CD4-positive, alpha-beta T cell treated with Interleukin-1 beta for 1 hour (primary cell): Measurements from ENCODE around the gene KRT7.

Experiments used
- DNase-seq, 2 donors: peaks; one replicate each; pipeline ENCODE4 v3.0.0-alpha.2; 2020 to 2022

KRT7 gene

DNA sequence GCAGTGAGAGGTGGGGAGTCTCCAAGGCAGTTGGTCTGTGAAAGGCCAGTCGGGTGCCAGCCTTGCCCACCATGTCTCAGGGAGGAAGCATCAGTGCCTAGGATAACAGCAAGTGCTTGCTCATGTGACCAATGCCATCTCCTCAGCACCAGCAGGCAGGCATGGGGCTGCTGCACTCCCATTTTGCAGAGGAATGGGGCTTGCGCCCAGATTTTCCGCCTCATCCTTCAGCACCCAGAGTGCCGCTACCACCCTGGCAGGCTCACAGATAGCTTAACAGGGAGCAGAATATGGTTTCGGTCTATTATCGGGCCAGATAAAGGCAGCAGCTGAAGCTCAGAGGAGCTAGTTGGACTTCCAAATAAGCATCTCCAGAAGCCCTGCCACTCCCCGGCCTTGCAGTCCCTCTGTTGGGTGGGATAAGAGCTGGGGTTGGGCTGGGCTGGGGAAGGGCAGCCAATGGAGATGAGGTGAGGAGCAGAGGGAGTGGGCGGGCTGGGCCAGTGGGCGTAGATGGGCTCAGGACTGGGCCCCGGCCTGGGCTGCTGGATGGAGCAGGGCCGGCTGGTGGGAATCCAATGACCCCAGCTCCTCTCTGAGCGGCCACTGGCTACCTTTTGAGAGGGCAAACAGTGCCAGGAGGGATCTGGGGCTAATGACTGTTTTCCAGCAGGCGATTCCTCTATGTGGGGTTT is 32.8 kb upstream of the KRT7 start:
- DNase-seq: no peak

DNA sequence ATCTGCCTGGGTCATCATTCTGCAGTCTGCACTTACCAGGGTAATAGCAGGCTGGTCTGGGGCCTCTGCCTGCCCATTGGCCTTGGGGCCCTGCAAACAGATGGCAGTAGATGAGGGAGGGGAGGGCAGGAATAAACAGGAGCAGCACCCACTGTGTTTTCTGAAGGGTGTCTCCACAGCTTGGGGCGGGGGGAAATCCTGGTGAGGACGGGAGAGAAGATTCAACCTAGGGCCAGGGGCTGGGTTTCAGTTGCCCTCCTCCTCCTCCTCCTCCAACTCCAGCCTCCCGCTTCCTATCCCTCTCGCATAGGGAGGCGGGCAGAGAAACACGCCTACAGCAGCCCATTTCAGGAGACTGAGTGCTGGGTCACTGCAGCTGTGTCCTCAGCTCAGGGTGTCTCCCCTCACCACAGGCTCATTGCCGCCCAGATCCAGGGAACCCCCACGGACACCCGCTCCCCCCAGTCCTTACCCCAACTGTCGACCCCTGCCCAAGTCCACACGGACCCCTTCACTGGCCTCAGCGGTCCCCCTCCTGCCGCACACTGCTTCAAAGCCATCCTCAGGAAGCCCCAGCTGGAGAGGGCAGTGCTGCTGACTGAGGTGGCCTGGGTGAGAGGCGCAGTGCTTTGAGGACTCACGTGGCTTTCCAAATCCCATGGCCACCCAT is 32.1 kb upstream of the KRT7 start:
- DNase-seq: no peak

DNA sequence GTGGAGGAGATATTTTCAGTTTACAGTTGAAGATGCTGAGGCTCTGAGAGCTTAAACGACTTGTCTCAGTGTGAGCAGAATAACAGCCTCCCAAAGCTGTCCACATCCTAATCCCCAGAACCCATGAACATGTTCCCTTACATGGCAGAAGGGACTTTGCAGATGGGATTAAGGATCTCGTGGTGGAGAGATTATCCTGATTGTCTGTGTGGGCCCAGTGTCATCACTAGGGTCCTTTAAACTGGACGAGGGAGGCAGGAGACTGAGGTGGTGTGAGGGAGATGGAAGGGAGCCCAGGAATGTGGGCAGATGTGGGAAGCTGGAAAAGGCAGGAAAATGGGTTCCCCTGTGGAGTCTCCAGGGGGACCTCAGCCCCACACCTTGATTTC is 31.6 kb upstream of the KRT7 start:
- DNase-seq: no peak

- DNase-seq: no peak
Measured at GRCh38 chr12:52202361-52203078, 30.5 kb upstream of the KRT7 start.

DNA sequence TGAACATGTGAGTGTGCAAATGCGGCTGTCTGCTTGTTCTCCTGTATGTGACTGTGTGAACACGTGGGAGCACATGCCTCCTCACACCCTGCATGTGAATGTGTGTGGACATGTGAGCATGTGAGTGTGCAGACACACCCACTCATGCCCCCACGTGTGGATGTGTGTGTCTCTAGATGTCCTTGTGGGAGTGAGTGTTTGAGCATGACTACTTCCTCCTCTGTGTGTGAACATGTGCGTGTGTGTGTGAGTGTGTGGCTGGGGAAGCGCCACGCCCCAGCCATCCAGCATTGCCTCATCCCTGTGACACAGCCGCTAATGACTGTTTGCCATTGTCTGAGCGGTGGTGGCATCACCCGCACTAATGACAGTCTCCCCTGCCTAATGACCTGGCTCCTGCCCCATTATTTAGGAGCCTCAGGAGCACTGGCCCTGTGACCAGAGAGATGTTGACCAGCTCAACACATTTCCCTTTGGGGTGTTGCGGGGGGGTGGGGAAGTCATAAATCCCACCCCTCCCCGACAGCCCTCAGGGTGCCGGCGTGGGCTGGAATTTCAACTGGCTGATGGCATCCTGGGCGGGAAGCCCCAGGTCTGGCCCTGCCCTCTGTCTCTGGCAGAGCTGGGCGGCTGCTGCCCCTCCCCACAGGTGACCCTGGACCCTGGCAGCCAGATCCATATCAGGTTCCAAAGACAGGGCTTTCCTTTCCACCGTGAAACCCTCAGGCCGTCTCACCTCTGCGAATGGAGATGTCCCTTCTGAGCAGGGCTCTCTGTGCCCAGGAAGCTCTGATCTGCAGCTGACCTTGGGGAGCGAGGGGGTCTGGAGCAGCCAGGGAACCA is 29.7 kb upstream of the KRT7 start:
- DNase-seq: peak; percentile 26 to 82

DNA sequence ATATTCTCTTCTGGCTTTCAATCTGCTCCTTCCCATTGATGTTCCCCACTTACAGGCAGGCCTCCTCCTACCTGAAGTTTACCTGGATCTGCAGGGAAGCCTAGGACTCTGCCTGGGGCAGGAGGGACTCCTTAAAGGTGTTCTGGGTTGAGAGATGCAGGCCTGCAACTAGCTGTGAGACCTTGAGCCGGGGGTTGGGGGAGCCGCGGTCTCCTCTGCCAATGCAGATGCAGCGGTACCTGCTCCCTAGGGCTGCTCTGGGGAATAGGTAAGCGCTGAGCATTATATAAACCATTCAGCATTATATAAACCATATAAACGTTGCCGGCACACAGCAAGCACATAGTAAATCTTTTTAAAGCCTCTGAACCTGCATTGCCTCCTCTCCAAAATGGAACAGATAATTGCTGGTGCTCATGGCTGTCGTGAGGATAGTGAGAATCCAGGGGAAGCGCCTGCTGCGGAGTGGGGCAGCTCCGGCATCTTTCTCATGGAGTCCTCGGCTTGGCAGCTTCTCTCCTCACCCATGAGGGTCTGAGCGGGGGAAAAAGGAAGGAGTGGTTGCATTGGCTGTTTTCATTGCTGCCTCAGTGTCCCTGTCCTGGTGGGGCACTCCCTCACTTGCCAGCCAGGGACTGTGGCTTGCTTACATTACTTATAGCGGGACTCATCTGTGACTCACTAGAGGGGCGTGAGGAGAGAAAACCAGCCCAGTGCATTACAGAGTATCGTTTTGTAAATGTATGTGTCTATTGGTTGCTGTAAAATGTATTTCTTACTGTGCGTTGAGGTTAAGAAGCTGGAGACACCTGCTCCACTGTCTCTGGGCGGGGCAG is 28.7 kb upstream of the KRT7 start:
- no peak for DNase-seq

DNA sequence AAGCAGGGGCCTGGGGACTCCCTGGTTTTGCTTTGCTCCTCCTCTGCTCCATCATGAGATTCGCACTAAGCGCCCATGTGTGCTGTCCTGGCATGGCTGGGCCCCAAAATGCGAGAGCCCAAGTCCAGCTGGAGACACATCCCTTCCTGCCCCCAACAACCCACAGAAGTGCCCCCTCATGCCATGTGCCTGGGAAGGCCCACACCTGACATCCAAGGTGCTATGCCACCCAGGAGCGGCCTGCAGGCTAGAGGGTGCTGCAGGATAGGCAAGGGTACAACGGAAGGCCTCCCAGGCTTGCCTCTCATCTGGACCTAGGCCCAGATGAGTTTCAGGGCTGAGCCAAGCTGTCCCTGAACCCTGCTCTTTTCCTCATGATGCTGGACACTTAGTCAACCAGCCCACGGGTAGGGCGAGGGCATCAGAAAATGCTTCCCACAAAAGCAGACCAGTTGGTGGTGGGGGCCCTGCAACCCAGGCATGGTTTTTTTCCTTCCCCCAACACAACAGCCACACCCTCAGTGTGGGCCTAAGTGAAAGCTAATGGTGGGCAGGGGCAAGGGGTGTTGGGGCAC is 28.0 kb upstream of the KRT7 start:
- DNase-seq: no peak

- DNase-seq: no peak
Measured at GRCh38 chr12:52205612-52206303, 27.3 kb upstream of the KRT7 start.

DNA sequence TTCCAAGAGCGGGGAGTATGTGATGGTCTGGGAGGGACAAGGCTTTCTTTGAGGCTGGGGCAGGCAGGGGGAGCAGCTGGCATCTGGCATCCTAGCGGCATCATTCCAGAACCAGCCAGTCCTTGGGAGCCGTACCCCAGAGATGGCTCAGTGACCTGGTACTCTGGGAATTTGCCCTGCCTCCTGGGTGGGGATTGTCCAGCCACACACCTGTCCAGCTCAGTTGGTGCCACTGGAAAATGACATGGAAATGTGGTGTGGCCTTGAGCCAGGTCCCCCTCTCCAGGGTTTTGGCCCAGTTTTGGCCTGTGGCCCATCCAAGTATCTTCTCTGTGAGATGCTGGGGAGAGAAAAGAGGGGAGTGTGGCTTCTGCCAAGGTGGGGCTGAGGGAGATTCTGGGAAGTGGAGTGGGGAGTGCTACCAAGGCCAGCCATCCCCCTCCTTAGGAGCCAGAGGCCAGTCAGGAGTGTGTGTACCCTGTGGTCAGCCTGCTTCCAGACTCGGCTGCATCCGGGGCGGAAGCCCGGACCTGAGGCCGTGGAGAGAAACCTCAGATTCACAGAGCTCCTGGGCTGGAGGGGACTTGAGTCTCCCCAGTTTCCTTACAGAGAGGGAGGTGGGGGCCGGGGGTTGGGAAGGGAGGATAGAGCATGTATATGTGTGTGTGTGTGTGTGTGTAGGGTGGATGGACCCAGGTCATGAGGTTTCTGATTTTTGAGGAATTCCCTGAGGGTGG is 26.6 kb upstream of the KRT7 start:
- no peak for DNase-seq

DNA sequence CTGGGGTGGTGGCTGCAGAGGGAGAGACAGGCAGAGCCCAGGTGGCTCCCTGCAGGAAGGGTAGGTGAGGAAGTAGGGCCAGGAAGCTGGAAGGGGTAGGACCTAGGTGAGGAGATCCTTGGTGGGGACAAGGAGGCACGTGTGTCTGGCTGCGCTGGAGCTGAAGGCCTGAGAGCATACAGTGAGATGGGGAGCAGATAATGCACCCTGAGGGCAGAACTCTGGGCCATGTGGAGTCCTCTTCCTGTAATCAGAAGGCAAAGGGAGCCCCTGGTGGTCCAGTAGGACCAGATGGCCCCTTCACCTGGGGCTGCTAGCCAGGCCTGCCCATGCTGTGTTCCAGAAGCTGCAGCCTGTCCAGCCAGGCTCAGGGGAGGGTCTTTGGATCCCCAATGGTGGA is 25.9 kb upstream of the KRT7 start:
- DNase-seq: no peak

DNA sequence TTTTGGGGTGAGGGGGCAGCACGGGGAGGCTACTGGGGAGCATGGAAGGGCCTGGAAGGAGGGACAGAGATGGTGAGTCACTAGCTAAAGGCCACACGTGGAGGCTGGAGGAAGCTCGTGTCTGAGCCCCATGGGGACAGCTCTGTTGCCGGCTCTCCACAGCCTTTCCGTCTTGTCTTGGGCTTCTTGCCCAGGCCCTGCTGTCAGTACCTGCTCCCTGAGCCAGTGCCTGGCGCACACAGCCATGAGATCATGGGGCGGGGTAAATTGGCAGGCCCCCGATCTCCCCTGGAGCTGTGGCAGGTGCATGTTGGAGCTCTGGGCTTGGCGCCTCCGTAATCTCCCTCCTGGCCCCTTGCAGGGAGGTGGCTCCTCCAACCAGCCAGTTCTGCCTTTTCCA is 25.1 kb upstream of the KRT7 start:
- no peak for DNase-seq

DNA sequence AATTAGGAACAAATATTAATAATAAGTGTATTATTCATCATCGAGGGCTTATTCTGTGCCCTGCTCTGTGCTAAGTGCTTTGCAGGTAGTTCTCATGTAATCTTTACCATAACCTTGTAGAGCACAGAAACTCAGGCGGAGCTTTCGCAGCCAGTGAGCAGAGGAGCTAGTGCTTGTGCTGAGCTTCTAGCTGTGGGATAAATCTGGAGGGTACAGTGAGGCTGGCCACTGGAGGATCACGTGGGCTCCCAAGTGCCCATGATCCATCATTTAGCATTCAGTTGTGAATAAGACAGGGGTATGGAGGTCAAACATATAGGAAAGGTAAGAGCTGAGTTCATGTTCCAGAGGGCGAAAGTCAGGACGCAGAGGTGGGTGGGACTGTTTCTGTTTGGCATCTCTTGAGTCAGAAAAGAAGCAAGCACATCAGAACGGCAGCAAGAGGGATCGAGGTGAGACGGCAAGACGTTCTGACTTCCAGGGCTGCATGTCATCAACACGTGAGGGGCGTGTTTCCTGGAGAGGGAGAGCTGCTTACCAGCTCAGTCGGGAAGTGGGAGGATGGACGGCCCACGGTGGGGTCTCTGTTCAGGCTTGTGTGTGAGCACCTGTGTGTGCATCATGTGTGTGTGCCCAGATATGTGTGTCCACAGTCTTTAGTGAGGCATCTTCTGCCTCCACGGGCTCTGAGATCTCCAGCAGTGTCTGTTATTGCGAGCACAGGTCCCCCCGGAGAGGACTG is 24.4 kb upstream of the KRT7 start:
- DNase-seq: no peak

- no peak for DNase-seq
Measured at GRCh38 chr12:52209321-52209720, 23.7 kb upstream of the KRT7 start.

- no peak for DNase-seq
Measured at GRCh38 chr12:52210186-52210924, 22.7 kb upstream of the KRT7 start.

DNA sequence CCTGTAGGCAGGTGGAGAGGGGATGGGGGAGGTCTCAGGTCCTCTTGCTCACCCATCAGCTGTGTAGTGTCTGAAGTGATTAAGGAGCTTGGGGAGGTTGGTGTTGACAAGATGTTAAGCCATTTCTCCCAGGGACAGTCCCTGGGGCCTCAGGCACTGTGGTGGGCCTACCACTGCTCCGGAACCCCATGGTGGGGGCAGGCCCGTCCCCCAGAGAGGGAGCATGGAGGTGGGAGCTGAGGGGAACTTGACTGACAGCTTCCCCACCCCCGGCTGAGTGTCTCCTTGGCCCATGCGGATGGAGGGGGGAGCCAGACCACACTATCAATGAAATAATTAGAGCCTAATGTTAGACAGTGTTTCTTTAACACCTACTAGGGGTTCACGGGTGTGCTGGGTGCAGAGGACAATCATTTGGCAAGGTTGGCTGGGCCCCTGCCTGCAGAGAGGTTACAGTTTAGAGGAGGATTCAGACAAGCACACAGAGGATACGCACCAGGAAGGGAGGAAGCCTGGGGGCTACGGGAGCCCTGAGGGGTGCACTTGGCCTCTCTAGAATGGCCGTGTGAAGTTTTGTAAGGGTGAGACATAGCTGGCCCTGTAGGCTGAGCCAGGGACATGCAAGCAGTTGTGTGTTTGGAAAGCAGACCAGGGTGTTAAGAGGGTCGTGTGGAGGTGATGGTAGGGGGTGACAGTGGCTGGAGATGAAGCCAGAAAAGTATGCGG is 22.0 kb upstream of the KRT7 start:
- DNase-seq: no peak

DNA sequence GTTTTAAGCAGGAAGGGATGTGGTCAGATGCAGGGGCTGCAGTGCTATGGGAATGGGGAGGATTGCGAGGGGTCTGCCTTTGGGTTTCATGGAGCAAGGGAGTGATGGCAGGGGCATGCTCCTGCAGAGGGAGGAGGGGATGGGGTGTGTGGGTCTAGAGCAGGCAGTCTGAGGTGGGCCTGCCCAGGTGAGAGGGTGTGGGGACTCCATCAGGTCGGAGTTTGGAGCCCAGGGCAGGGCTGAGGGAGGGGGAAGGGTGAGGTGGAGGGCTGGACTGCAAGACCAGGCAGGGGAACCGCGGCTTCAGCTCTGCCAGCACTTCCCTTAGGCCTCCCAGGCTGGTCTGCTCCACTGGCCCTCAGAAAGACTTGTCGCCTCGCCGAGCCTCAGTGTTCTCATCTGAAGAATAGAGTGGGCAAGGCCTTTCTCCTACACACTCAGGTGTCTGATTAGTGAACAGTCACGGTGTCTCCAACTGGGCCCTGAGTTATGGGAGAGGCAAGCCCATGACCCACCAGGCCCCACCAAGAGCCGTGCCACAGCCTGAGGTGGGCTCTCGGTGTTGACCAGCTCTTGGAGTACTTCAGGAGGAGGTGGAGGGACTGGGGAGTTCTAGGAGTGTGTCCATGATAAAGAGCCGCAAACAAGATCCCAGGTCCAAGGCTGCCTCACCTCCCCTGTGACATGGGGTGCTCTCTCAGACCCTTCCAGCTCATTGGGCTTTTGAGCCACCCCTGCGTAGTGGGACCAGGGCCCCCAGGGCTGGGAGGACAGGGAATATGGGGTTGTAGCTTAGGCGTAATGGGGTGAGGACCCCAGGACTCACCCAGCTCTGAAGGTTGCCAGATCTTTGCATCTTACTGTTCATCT is 21.1 kb upstream of the KRT7 start:
- no peak for DNase-seq
